GM21447 (cell line): ENCODE data around the gene CACNG8.
"Not testable (repeated sequence)": the region's sequence is repeated elsewhere in the genome, so short reads cannot be mapped to it uniquely, and the experiment has no call there.

ENCODE experiments used
- ATAC-seq: cut with Tn5 transposase; IDR thresholded peaks from one replicate; pipeline ENCODE4 v1.9.1; 2021; ENCODE audit not compliant: unreplicated experiment

The CACNG8 gene

DNA sequence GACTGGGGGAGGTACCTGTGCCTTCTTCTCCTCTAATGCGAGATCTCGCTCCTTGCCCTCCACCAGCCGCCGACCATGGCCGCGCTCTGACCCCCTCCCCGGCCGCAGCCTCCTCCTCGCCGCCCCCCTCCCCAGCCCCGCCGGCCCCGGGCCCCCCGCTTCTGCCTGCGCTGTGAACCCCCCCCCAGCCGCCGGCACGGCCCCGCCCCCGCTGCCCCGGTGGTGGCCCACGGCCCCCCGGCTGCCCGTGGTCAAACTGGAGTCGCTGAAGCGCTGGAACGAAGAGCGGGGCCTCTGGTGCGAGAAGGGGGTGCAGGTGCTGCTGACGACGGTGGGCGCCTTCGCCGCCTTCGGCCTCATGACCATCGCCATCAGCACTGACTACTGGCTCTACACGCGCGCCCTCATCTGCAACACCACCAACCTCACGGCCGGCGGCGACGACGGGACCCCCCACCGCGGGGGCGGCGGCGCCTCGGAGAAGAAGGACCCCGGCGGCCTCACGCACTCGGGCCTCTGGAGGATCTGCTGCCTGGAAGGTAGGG lies at the start of gene CACNG8:
CACNG8 (plus strand) TSS at position 51 of the 545 bp plus-strand sequence.
- no peak for ATAC-seq

DNA sequence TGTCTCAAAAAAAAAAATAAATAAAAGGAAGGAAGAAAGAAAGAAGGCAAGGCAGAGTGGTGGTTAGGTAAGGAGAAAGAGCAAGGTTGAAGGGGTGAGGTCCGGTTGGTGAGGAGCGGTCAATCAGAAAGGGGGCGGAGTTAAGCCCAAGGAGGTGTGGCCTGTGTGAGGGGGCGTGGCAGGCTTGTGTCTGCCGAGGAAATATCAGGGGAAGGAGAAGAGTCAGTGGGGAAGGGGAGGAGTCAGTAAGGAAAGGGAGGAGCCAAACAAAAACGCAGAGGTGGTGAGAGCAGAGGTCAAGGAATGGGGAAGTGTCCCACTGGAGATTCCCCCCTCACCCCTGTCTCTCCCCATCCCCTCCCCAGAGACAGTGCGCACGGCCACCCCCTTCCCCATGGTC lies 47.7 kb upstream of the CACNG8 start:
- no peak for ATAC-seq

DNA sequence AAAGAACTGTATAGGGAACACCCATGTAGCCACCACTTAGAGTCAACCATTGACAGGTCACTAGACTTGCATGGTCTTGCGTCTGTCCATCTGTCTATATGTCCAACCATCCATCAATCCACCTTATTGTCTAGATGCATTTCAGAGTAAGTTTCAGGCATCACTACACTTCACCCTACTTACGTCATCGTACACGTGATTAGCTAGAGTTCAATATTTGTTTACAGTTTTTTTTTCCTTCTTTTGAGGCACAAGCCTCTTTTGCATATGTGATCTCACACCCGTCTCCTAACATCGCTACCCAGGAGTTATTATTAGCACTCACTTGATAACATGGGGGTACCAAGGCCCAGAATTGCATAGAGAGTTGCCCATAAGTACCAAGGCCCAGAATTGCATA lies 46.7 kb upstream of the CACNG8 start:
- ATAC-seq: no peak

DNA sequence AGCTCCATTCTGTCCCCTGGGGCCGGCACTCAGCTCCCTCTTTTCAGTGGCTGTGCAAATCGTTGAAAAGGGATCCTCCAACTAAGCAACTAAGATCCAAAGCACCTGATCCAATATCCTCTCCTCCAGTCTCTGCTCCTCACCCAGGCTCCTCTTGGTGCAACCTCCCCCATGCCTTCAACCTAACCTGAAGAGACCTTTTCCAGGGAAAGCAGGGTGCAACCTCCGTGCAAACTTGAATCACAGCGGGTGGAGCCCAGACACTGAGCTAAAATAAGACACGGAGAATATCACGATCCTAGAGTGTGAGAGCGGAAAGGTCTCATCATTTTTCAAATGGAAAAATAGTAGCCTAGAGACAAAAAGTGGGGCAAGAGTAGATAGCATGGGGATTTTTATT lies 45.4 kb upstream of the CACNG8 start:
- ATAC-seq: no peak

DNA sequence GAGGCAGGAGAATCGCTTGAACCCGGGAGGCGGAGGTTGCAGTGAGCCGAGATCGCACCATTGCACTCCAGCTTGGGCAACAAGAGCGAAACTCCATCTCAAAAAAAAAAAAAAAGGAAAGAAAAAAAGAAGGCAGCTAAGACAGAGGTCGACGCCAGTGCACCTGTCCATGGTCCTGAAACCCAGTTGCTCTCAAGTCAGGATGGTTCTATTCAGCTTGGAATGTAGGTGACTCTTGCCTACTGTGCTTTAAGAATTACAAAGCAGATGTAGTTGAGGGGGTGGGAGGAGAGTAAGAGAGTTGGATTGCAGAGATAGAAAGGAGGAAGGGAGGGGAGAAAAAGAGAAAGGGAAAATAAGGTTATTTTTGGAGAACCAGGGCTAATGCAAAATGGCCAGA lies 35.0 kb upstream of the CACNG8 start:
- no peak for ATAC-seq

DNA sequence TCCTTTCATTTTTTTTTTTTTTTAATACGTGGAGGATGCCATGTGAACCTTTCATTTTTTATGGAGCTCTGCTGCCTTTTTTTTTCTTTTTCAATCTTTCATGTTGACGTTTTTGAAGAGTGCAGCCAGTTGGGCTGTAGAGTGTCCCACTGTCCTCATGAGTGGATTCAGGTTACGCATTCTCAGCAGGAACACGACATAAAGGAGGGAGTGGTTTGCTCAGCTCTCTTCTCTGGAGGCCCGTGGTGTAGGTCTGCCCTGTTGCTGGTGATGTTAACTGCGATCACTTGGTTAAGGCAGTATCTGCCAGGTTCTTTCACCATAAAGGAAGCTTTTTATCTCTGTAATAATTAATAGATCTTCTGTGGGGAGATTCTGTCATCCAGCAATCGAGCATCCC lies 26.7 kb upstream of the CACNG8 start:
- ATAC-seq: no peak

DNA sequence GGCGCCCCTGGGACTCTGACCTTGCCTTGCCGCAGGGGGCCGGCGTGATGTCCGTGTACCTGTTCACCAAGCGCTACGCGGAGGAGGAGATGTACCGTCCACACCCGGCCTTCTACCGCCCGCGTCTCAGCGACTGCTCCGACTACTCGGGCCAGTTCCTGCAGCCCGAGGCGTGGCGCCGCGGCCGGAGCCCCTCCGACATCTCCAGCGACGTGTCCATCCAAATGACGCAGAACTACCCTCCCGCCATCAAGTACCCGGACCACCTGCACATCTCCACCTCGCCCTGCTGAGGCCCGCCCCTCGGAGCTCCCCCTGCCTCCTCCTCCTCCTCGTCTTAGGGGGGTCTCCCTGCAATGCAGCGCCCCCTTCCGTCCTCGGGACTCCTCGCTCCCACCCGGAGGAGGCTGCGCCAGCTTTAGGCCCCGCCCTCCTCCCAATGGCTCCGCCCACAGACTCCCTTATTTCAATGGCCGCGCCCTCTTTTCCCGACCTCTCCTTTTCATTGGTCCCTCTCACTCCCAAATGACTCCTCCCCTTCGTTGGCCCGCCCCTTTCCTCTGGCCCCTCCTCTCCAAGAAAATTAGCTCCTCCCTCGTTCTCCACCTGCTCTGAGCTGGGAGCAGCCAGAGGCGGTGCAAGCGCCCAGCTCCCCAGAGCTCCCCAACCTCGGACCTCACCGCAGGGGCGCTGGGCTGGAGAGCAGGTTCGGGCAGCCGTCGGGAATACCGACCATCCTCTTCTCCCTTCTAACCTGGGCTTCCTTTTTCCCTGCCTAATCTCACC lies 20.5 kb upstream of the CACNG8 start:
- ATAC-seq: no peak

DNA sequence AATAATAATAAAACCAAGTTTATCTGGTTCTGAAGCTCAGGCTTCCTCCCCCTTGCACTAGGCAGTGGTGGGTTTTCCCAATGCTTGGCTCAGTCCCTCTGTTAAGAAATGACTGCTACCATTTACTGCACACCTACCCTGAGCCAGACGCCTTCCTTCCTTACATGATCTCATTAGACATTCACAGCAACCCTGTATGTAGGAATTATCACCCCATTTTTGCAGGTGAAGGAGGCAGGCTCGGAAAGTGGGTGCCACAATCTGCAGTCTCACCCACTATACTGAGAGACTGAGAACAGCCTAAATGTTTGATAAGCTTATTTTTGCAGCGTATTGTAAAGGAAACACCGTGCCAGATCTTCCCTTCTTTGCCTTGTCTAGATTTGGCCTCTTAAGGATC lies 18.3 kb upstream of the CACNG8 start:
- ATAC-seq: no peak

DNA sequence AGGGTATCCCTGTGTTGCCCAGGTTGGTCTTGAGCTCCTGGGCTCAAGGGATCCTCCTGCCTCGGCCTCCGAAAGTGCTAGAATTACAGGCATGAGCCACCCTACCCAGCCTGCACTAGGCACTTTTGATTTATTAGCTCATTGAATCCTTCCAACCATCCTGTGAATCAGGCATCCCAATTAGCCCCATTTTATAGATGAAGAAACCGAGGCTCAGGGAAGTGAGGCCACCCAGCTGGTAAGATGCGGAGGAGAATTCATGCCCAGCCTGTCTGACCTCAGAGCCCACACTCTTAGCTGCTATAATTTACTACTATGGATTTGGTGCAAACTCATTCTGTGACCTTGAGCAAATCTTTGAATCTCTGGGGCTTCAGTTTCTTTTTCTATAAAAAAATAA lies 17.8 kb upstream of the CACNG8 start:
- no peak for ATAC-seq

DNA sequence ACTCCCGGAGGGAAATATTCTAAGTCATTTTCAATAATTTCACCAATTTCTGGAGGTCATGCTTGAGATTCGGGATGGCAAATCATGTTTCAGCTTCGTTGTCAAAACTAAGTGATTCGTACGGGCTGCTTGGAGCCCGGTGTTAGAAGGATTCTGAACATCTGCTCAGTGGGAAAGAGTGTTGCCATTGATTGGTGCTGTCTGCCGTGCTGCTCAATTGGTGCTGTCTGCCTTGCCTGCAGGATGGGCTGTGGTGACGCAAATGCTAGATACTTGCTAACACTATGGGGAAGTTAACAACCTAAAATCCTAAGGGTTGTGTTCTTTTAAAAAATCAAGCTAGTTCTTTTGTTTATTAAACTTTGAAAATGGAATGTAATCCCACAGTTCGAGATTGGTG lies 17.3 kb upstream of the CACNG8 start:
- no peak for ATAC-seq

DNA sequence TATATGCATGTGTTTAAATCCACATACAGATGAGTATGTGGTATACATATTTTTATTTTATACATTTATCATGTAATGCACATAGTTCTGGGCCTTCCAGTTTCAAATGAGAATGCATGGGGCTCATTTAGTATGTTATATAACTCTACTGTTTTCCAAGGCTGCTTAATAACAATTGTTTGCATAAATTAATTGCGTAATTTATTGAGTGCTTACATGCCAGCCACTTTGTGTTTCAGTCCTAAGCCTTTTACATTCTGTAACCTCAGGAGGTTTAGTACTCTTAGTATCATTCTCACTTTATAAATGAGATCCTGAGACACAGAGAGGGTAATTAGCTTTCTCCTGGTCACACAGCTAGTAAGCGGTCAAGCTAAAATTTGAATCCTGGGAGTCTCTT lies 16.7 kb upstream of the CACNG8 start:
- no peak for ATAC-seq

DNA sequence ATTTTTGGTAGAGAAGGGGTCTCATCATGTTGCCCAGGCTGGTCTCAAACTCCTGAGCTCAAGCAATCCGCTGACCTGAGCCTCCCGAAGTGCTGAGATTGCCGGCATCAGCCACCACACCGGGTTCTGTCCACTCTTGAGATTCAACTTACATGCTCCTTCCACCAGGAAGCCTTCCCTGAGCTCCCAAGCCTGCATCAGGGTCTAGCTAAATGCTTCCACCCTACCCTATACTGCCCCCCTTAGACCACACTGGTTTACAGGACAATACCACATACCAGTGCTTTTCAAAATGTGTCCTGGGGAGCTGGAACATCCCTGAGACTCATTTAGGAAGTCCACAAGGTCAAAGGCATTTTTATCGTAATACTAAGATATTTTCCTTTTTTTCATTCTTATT lies 15.1 kb upstream of the CACNG8 start:
- no peak for ATAC-seq

DNA sequence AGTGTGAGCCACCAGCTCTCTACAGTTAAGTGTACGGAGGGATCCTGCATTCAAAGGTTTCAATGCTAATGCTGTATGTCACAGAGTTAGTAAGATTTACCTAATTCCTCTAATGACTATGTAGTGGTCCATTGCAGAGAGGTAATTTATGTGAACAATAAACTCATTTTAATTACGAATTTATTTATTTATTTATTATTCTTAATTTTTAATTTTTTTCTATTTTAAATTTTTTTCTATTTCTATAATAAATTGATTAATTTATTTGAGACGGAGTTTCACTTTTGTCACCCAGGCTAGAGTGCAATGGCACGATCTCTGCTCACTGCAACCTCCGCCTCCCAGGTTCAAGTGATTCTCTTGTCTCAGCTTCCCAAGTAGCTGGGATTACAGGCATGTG lies 14.1 kb upstream of the CACNG8 start:
- ATAC-seq: not testable (repeated sequence)

DNA sequence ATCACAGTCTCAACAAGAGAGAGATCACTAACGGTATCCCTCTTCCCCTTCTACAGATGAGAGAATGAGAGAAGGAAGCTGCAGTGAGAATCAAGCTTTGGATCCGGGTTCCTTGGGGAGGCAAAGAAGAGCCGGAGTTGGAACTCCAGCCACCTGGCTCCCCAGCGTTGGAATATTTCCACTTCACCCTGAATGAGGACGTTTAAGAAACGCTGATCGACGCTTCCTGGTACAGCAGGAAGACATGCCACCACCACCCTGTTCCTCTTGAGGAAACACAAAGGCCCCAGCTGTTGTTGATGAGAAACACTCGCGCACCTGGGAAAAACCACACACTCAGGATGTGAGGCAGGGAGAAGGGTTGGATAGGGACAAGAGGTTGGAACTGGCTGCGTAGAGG lies 11.3 kb upstream of the CACNG8 start:
- ATAC-seq: no peak

DNA sequence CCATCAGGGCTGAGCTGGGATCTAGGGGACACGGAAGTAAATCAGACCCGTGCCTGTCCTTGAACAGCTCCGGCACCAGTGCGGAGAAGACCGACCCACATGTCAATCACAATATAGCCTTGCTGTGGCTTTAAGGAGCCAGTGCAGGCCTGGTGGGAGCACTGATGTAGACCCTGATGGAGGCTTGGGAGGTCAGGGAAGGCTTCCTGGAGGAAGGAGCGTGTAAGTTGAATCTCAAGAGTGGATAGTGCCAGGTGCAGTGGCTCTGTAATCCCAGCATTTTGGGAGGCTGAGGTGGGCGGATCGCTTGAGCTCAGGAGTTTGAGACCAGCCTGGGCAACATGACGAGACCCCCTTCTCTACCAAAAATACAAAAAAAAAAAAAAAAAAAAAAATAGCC lies 10.8 kb upstream of the CACNG8 start:
- ATAC-seq: no peak

DNA sequence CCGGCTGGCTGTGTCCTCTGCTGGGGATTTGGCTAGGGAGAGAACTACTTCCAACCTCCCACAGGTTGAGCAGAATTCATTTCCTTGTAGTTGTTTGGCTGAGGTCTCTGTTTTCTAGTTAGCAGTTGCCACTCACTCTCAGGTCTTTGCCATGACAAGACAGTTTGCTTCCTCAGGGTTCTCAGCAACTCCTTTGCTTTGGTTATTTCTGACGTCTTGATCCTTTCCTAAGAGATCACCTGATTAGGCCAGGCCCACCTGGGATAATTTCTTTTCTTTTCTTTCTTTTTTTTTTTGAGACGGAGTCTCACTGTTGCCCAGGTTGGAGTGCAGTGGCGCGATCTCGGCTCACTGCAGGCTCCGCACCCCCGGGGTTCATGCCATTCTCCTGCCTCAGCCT lies 9.4 kb upstream of the CACNG8 start:
- no peak for ATAC-seq

DNA sequence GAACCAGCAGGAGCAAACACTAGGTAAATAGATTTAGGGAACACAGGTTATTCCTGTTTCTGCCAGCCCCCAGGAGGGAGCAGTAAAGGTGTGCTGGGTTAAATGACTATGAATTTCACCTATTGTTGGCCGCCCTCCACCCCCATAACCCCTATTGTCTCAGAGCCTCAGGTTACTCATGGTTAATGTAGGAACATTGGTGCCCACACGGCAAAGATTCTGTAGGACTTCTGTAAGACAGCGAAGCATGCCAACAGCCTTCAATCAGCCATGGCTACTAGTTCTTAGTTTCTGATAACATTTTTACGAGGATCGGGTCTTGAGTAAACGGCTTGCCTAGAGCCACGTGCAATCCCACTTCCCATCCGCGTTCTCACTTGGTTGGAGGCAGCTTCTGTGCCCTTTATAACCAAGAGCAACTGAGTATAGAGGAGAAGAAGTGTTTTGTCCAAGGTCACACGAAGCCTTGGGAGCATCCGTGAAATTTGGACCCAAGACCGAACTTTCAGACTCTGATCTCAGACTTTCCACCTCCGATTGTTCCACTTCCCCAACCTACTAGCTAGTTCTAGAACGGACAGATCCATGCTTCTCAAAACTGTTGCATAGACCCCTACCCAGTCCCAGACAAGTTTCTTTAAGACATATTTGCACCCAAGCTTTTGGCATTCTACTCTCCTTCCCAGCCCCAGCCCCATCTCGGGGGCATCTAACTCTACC lies 5.1 kb upstream of the CACNG8 start:
- ATAC-seq: no peak

DNA sequence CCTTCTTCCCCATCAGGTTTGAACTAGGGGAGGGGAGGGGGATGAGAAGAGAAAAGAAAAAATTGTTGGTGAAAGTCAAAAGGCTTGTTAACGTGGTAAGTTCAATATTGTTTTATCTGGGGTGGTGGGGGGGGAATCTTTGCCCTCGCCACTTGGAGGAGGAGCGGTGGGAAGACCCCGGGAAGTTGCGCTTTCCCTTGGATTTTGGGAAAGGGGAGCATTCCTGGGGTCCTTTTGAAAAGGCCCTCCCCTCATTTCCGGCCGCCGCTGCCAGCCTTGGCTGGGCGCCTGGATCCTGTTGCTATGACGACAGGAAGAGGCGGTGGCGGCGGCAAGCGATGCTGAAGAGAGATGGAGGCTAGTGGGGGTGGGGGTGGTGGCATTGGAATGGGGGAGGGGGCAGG lies 4.6 kb upstream of the CACNG8 start:
- no peak for ATAC-seq

DNA sequence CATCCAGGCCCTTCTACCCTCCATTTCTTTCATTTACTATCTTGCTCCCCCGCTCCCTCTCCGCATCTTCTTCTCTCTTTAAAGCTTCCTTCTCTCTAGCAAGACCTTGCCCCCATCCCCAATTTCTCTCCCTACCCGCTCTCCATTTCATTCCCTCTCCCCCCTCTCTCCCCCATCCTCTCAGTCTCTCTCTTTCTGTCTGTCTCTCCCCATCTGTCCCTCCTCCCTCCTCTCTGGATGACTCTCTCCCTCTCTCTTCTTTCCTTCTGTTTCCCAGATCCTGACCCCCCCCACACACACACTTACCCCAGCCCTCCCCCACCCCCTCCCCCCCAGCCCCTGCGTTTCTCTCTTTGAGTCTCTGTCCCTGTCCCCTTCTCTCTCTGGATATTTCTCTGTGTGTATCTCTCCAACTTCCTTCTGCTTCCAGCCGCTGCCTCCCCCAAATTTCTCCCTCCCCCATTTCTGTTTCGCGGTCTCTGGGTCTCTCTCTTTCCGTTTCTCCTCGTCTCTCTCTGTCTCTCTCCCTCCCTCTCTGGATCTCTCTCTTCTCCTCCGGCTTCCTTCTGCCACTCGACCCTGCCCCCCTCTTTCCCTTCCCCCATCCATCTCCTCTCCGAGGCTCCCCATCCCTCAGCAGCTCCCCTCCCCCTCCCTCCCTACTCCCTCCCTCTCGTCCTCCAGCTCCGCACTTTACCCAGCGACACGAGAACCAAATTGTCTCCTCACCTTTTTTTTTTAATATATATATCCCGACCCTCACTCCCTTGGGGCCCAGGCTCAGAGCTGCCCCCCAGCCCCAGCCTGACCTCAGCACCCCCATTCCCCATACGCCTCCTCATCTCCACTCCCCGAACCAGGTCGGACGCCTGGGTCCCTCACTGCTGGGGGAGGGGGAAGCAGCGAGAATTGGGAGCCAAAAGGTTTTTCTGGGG lies 3.6 kb upstream of the CACNG8 start:
- ATAC-seq: no peak

DNA sequence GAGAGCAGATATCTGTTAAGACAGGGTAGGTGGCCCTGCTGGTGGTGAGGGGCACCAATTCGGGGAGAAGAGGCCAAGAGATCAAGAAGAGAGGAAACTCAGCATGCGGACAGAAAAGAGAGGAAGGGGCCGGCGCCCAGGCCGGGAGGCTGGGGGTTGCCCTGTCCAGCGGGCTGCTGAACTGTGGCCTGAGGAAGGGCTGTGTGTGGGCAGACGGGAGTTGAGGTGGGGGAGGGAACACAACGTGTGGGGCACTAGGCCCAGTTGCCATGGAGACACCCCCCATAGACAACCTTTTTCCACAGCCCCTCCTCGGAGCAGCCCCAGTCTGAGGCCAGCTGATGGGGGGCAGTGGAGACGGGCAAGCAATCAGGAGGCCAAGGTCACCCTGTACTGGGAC lies 2.5 kb upstream of the CACNG8 start:
- ATAC-seq: no peak

DNA sequence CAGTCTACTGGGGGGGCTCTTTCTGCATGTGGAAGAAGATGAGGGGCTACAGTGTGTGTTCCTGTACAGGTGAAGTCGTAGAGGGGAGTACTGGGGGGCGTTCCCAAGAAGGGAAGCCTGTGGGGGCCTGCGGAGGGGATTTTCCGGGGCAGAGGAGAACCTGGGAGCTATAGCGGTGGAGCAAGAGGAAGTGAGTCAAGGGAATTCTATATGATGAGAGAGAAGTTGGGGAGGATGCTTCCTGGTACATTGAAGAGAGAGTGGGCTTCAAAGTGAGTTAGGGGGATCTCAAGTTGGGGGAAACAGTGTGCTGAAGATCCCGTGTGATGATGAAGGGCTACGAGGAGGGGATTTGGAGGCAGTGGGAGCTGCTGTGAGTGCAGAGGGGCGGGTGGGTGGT lies 1.9 kb upstream of the CACNG8 start:
- ATAC-seq: no peak
